ENCODE results near the gene DIO1.
A peak's percentile ranks its signal among the peaks of the same experiment; 100 is the strongest.
"Not testable (repeated sequence)": the region's sequence is repeated elsewhere in the genome, so short reads cannot be mapped to it uniquely, and the experiment has no call there.

DIO1 gene
- total RNA-seq: 0 reads per million in 2 donors

GRCh38 chr1:53893999-53894636 is at the start of gene DIO1:
DIO1 (plus strand) TSS chr1:53894187; CDS start chr1:53894211, 24 bp downstream.
- no peak for DNase-seq

DNA sequence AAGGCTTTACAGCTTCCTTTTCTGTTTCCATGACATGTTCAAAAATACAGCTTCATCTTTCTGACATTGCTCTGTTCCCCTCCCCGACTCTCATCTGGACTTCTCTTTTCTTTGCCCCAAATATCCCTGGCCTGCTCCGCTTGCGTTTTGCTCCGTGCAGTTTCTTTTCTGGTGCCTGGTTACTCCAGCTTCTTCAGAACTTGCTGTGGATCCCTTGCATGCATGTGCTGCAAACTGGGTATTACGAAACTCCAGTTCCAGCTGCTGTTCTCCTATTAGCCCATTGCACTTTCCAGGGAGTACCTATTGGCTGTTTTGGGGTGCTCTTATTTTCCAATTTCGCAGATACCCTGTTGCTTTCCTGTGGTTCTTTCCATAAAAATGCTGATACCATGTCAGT is 46.0 kb upstream of the DIO1 start:
- no peak for DNase-seq

GRCh38 chr1:53850082-53850673 is 43.8 kb upstream of the DIO1 start:
- DNase-seq: no peak

GRCh38 chr1:53851571-53852285 is 42.3 kb upstream of the DIO1 start:
- no peak for DNase-seq

DNA sequence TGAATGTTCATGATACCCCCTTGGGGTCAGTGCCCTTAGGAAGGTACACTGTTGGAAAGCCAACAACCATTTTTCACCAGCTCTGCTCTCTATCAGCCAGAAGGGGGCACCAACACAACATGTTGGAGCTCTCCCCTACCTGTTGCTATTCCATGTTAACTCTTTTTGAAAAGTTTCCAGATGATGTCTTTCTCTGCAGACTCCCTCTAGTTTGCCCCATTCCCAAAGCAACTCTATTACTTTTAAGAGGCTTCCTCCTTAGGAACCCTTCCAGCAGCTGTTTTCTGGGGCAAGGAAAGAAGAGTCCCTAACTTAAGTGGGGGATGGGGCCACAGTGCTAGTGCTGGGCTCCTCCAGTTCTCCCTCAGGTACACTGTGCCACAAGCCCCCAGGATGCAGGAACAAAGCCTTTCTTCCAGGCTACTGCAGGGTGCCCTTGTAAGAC is 33.0 kb upstream of the DIO1 start:
- peak; percentile 15 for DNase-seq

GRCh38 chr1:53862507-53862906 is 31.5 kb upstream of the DIO1 start:
- no peak for DNase-seq

DNA sequence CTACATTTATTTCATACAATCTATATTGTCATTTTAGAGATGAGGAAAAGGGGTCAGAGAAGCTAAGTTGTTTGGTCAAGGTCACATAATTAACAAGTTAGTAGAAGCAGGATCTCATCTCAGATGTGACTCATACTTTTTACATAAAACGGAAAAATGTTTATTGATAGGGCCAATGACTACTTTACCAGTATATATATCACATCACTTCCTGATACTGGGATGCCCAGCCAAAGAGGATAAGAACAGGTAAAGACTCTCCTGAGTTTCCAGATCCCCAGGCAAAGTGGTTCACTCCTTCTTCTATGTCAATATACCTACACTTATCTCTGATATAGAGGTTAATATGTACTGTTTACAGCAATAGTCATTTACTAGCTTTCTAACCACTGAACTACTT is 25.4 kb upstream of the DIO1 start:
- DNase-seq: no peak

GRCh38 chr1:53869454-53870117 is 24.4 kb upstream of the DIO1 start:
- DNase-seq: no peak

DNA sequence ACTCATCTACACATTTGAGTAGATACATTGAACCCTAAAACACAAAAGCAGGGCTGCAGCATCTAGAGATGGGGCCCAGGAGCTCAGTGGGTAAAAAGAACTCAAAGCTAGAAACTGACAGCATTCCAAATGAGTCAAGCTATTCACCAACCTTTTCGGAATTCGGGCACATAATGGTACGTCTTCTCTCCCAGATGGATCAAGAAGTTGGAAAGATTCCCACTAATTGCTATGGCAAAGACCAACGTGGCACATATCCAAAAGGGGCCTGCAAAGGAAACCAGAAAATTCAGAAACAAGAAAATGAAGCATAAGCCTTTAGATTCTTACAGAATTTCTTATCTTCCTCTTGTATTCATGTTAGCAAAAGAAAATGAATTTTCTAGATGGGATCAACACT is 22.8 kb upstream of the DIO1 start:
- no peak for DNase-seq

DNA sequence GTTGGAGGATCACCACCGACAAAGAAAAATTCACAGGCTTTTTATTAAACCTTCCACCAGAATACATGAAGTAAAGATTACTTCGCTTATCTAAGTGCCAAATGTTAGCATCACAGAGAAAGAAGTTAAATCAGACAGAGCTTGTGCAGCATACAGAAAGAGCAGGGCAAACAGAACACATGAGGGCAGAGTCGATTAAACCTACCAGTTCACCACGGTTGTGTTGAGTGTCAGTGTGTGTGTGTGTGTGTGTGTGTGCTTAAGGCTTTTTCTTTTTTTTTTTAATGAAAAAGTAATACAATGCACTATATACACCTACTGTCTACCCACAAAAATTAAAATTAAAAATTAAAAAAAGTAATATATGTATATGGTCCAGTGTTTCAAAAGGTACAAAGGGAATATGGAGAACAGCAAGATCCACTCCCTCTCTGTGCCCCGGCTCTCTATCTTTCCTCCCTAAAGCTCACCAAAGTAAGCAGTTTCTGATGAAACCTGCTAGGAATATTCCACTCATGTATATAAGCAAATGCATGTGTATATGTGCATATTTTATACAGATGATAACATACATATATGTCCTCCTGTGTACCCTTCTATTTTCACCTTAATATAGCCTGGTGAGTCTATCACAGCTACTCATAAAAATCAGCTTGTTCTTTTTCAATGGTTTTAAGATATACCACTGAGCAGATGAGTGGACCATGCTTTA is 22.1 kb upstream of the DIO1 start:
- no peak for DNase-seq

GRCh38 chr1:53875150-53875549 is 18.8 kb upstream of the DIO1 start:
- not testable (repeated sequence) for DNase-seq

GRCh38 chr1:53878492-53879105 is 15.4 kb upstream of the DIO1 start:
- no peak for DNase-seq

GRCh38 chr1:53881853-53882252 is 12.1 kb upstream of the DIO1 start:
- DNase-seq: not testable (repeated sequence)

DNA sequence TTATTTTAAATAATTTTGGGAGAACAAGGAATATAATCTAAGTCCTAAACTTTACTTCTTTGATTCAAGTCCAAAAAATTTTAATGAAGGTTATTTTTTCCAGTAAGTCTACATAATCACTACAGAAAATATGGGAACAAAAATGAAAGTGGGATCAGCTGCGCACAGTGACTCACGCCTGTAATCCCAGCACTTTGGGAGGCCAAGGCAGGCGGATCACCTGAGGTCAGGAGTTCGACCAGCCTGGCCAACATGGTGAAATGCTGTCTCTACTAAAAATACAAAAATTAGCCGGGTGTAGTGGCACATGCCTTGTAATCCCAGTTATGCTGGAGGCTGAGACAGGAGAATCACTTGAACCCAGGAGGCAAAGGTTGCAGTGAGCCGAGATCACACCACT is 10.4 kb upstream of the DIO1 start:
- DNase-seq: not testable (repeated sequence)

DNA sequence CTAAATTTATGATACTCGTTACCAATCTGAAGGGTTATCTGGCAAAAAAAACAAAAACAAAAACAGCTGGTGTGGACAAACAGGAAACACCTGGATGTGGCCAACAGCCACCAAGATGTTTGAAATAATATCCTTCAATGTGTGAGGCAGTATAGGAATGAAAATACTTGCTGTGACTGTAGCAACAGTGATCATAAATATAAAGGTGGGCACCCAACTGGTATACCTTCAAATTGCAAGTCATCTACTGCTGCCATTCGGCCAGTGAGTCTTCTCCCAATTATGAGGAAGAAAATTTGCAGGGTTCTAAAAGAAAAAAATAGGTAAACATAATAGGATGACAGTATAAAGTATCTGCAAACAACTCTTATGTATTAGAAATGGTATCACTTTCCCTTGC is 5.3 kb upstream of the DIO1 start:
- DNase-seq: no peak

DNA sequence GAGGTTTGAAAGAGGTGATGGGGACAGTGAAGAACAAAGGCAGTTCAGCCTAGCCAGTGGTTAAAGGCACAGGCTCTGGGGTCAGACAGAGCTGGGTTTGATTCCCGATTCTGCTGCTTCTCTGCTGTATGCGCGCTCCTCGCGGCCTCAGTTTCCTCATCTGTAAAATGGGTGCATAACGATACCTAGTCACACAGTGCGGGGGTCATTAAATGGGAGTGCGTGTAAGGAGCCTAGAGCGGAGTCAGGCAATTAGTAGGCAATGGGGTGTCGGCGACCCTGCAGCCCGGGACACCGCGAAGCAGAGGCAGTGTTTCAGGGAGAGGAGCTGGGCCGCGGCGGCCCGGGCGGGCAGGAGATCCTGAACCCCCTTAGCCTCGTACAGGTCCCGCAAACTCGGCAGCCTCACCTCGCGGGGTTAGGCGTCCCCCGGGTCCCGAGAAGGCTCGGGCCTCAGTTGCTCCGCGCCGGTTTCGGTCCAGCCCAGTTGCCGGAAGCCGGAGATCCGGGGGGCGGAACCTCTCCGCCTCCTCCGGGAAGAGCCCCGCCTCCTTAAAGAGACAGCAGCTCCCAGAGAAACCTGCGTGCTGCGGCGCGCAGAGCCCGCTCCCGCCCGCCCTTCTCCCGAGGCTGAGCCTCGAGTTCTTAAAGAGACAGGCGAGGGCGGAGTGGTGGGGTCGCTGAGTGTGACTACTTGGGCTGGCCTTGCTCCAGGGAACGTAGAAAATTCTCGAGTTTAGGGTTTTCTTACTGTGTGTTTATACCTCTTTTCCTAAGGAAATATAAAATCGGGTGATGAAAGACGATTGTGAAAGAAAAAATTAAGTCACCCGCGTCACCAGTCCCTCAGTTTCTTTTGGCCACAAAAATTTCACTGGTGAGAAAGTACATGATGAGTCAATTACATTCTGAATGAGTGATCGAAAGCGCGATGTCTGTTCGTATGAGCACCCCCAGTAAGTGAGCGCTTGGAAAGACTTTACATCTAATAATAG is 4.4 kb upstream of the DIO1 start, which contains the start of gene YIPF1:
TSS of gene YIPF1 (minus strand) at position 494 of the 995 bp plus-strand sequence. CDS start 860 bp downstream, outside the sequence.
- DNase-seq: peak; percentile 77

DNA sequence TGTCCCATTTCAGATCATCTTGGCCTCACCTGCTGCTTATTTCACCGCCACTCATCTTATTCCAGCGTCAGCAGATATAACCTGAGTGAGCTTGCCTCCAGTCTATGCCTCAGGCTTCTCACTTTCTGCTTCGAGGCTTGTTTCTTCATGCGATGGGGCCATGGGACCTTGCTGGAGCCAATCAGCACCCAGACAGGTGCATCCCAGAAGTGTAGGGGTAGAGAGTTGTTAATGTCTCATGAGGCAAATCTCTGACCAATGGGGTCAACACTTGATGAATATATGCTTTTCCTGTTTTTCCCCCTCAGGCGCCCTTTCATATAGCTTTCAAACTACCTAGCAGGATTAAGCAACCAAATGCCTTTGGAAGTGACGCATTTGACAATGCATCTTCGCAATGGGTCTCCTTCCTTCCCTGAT is 3.5 kb upstream of the DIO1 start:
- DNase-seq: no peak

DNA sequence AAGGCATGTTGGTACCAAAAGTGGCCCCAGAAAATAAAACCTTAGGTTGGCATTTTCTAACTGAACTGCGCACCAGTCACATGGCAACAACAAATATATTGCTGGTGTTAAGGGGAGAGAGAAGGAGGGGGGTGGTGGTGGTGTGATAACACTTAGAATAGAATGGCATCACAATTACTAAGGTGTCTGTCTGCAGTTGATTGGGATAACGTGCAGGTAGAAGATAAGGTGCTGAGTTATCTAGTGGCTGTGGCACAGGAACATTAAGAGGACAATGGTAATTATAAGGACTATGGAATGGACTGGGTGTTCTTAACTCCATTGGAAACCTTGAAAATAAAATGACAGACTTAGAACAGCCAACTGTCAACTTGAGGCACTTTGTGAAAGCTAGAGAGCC is 3.0 kb upstream of the DIO1 start:
- DNase-seq: no peak

GRCh38 chr1:53891678-53892077 is 2.3 kb upstream of the DIO1 start:
- DNase-seq: no peak

GRCh38 chr1:53892911-53893310 is 1.1 kb upstream of the DIO1 start:
- DNase-seq: no peak

DNA sequence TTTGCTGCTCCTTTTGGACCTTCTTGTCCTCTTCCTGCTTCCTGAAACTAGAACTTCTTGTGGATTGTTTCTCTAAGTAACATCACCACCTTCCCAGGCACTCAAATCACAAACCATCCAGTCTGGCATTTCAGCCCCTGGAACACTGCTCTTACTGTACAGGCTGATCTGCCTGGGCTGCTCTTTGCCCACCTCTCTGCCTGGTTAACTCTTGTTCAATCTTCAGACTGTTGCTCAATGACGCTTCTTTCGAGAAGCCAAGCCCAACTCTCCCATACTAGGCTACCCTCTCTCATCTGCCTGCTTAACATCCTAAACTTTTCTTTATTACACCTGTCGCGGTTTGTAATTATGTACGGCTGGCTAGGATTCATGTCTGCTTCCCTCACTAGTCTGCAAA is 657 bp downstream of the DIO1 start:
- no peak for DNase-seq

Data from T-helper 9 cell (primary cell).